NCI-H1048 (cell line): ENCODE measurements around the gene PRKD1.

ENCODE experiments used
- DNase-seq: peaks from one replicate; lab custom pipeline; 2025; lab: John Stamatoyannopoulos, UW

The PRKD1 gene

DNA sequence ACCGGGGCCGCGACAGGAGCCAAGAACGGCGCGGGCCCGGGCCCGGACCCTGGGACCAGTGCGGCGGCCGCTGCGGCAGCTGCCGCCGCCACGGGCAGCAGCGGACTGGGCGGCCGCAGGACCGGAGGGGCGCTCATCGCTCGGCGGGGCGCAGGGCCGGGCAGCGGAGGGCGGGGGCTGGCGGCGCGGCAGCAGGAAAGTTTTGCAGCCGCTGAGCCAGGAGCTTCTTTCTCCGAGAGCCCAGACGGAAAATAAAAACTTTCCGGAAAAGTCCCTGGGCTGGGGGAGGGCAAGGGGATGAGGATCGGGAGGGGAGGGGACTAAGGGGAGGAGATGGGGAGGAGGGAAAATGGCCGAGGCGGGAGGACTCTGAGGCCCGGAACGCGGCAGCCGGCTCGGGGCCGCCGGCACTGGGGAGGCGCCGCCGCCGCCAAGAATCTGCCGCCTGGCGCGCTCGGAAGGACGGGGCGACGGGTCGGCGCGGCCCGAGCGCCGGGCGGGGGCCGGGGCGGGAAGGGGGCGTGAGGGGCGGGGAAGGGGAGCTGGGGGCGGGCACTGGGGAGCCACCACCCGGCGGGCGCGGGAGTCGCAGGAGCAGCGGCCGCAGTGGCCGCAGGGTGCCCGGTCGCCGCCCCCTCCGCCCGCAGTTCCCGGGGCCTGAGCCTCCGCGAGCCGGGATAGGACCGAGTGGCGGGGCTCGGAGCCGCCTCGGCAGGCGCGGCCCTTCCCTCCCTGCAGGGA is at the start of gene PRKD1:
Gene PRKD1 (minus strand): TSS at position 472 of the 741 bp plus-strand sequence.
- no peak for DNase-seq

- DNase-seq, result no peak
These were observed 43.5 kb upstream of the PRKD1 start for GRCh38 chr14:29971101-29971500.

GRCh38 chr14:29955087-29955486 is 27.4 kb upstream of the PRKD1 start:
- DNase-seq, result no peak

DNA sequence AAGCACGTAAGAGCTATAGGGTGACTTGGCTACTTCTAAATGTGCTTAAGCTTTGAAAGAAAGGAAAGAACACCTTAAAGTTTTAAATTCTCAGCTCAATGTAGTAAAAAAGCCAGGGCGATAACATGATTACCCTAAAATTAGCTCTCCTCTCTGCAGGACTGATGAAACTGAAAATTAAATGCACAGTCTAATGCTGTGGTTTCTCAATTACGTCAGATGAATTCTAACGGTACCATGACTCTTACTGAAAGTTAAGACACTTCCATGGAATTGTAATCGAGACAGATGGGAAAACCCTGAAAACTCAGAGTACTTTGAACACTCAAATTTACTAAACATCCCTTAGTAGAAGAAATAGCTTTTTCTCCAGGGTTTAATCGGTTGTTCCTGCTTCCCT is 25.9 kb upstream of the PRKD1 start:
- no peak for DNase-seq

DNA sequence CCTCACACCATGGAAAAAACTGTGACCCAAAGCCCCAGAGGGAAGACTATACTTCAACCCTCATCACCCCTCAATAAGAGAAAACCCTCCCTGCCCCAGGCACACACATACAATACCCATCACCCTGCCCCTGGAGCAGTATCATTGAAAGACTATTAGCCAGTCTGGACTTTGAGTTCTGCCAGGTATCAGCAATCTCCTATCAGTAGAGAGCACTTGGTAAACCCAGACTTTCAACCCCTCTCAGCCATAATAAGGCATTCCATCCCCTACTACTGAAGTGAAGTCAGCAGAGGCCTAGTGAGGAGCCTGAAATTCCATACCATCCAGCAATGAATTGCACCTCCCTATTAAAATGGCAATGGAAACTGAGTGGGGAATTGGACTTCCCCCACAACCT is 16.4 kb upstream of the PRKD1 start:
- DNase-seq, result no peak

- DNase-seq, result no peak
These were observed 13.8 kb upstream of the PRKD1 start for GRCh38 chr14:29941401-29941800.

GRCh38 chr14:29940482-29940881 is 12.8 kb upstream of the PRKD1 start:
- no peak for DNase-seq

GRCh38 chr14:29937116-29937515 is 9.5 kb upstream of the PRKD1 start:
- DNase-seq, result no peak

DNA sequence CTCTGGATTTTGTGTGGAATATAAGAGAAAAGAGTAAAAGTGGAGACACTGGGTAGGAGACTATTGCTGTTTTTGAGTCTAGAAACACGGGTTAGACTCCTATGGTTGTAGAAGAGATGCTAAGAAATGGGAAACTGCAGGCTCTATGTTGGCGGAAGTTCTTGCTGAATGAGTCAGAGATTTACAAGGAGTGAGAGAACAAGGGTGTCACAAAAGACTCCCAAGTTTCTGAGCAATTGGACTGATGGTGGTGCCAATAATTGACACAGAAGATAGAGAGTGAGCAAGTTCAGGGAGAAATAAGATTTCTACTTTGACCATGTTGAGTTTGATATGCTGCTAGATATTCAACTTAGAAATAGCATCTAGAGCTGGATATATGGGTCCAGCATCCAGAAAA is 2.6 kb upstream of the PRKD1 start:
- DNase-seq, result no peak

DNA sequence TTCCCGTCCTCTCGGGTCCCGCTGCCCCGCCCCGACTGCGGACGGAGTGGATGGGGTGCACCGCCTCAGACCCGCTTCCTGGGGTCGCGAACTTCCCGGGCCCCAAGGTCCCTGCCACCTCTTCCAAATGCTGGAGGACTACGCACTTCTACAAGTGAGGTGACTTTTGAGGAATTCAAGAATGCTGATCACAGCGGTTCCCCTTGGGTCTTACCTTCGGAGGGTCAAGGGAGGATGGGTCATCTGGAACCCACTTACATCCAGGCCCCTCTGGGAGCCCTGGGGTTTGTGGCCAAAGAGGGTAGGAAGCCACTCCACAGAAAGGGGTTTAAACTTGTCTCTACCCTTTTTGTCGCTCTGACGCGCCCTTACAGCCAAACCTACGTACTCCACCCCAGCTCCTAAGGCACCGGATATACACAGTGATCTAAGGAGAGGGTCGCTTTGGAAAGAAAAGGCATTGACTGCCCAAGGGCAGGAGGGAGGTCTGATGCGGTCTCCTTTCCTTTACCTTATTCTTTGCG is 532 bp upstream of the PRKD1 start:
- no peak for DNase-seq

- no peak for DNase-seq
These were observed 809 bp downstream of the PRKD1 start for GRCh38 chr14:29926701-29927375.

- no peak for DNase-seq
These were observed 1.4 kb downstream of the PRKD1 start for GRCh38 chr14:29926228-29926627.

GRCh38 chr14:29925736-29926135 is 1.9 kb downstream of the PRKD1 start:
- no peak for DNase-seq

DNA sequence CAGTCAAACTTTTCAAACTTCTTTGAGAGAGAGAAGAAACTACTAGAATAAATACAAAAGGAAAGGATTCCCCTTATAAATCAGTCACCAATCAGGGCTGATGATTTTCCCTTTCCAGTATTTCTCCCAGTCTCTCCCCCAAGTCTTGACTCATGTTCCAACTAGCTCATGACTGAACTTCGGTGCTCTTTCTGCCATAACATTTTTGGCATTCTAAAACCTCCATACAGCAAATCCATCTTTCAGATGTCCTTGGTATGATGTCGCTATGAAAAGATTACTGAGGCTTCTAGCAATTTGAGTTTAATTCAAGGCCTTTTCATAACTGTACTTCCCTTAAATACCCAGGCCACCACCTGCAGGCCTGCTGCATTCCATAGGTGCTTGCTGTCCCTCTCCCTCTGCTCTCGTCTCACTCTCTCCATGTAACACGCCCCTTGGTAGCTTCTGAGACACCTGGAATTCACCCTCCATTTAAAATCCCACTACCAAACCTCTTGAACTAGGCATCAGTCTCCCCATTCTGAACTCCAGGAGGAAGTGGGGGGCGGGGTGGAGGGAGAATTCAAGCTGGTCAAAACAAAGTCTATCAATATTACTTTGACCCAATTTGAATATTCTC is 2.4 kb downstream of the PRKD1 start:
- DNase-seq, result no peak

DNA sequence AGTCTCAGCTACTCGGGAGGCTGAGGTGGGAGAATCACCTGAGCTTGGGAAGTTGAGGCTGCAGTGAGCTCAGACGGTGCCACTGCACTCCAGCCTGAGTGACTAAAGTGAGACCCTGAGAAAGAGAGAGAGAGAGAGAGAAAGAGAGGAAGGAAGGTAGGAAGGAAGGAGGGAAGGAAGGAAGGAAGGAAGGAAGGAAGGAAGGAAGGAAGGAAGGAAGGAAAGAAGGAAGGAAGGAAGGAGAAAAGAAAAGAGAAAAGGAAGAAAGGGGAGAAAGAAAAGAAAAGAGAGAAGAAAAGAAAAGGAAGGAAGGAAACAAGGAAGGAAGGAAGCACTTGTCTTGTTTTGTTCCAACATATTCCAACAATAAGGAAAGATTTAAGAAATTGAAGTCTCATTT is 7.8 kb downstream of the PRKD1 start:
- DNase-seq, result no peak

DNA sequence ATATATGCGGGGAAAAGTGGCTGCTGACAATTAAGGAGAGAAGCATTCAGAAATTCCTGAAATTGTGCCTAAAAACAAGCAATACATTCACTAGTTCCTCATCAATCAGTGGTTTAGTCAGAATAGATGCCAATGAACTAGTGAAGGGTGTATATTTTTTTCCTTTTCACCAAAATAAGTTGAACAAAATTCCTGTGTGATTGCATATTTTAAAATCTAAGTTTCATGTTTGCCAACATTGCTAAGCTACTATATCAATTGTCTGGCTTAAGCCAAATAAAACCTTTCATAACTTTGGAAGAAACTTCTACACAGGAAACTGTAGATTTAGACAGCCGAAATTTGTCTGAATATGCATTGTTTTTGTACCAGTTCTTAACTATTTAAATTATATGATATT is 8.7 kb downstream of the PRKD1 start:
- no peak for DNase-seq

- DNase-seq, result no peak
These were observed 14.1 kb downstream of the PRKD1 start for GRCh38 chr14:29913566-29913965.

- DNase-seq, result no peak
These were observed 15.8 kb downstream of the PRKD1 start for GRCh38 chr14:29911810-29912209.

- DNase-seq, result no peak
These were observed 18.7 kb downstream of the PRKD1 start for GRCh38 chr14:29908652-29909577.

- no peak for DNase-seq
These were observed 21.3 kb downstream of the PRKD1 start for GRCh38 chr14:29906256-29906870.

- no peak for DNase-seq
These were observed 22.1 kb downstream of the PRKD1 start for GRCh38 chr14:29905543-29905942.
